ENCODE data around the gene CHST14.

The CHST14 gene

GRCh38 chr15:40486066-40486770 is 15.4 kb downstream of the CHST14 start:
- Histone ChIP-seq H3K27me3 (ENCODE audit: insufficient read depth, insufficient read length) (no peaks in the 10 kb centered on the region), H3K4me1 (ENCODE audit: insufficient read depth, insufficient read length) (no peaks in the 10 kb centered on the region), H3K9me3 (ENCODE audit: insufficient read depth, low read length) (no peaks in the 10 kb centered on the region), H3K4me3 (ENCODE audit: insufficient read length, low read depth) (no peak overlapping the region), H3K36me3 (ENCODE audit: insufficient read depth, insufficient read length, low read length) (no peaks in the 10 kb centered on the region), H3K9ac (ENCODE audit: insufficient read length, low read depth) (no peak overlapping the region)
- TF ChIP-seq SUZ12 (IDR thresholded peaks at IDR 0.05; ENCODE audit: extremely low read depth, insufficient read depth, insufficient read length) (no peak), ZNF274 (IDR thresholded peaks at IDR 0.05; ENCODE audit: low read depth, low read length) (no peak), YY1 (IDR thresholded peaks at IDR 0.05; ENCODE audit: insufficient read depth, insufficient read length) (no peak)
- no peak for DNase-seq (ENCODE audit: low read depth, low spot score)

- DNase-seq (ENCODE audit: low read depth, low spot score): no peak
- Histone ChIP-seq H3K9ac (ENCODE audit: insufficient read length, low read depth) (no peak overlapping the region), H3K9me3 (ENCODE audit: insufficient read depth, low read length) (no peaks in the 10 kb centered on the region), H3K4me3 (ENCODE audit: insufficient read length, low read depth) (no peak overlapping the region), H3K27me3 (ENCODE audit: insufficient read depth, insufficient read length) (no peaks in the 10 kb centered on the region), H3K4me1 (ENCODE audit: insufficient read depth, insufficient read length) (no peaks in the 10 kb centered on the region), H3K36me3 (ENCODE audit: insufficient read depth, insufficient read length, low read length) (no peaks in the 10 kb centered on the region)
- TF ChIP-seq SUZ12 (IDR thresholded peaks at IDR 0.05; ENCODE audit: extremely low read depth, insufficient read depth, insufficient read length): no peak
- TF ChIP-seq YY1 (IDR thresholded peaks at IDR 0.05; ENCODE audit: insufficient read depth, insufficient read length): no peak
- TF ChIP-seq ZNF274 (IDR thresholded peaks at IDR 0.05; ENCODE audit: low read depth, low read length): no peak
Measured at GRCh38 chr15:40487816-40488682, 17.3 kb downstream of the CHST14 start.

- DNase-seq (ENCODE audit: low read depth, low spot score): peak; percentile 39
- Histone ChIP-seq H3K27me3 (ENCODE audit: insufficient read depth, insufficient read length) (no peaks in the 10 kb centered on the region), H3K9me3 (ENCODE audit: insufficient read depth, low read length) (no peaks in the 10 kb centered on the region), H3K4me1 (ENCODE audit: insufficient read depth, insufficient read length) (no peaks in the 10 kb centered on the region), H3K4me3 (ENCODE audit: insufficient read length, low read depth) (peak overlapping the region; percentile 30), H3K9ac (ENCODE audit: insufficient read length, low read depth) (peak overlapping the region; percentile 67), H3K36me3 (ENCODE audit: insufficient read depth, insufficient read length, low read length) (no peaks in the 10 kb centered on the region)
- no peak for TF ChIP-seq SUZ12 (IDR thresholded peaks at IDR 0.05; ENCODE audit: extremely low read depth, insufficient read depth, insufficient read length)
- peak; percentile 65 for TF ChIP-seq YY1 (IDR thresholded peaks at IDR 0.05; ENCODE audit: insufficient read depth, insufficient read length)
- TF ChIP-seq ZNF274 (IDR thresholded peaks at IDR 0.05; ENCODE audit: low read depth, low read length): no peak
Measured at GRCh38 chr15:40489274-40490175, 18.7 kb downstream of the CHST14 start.

- H3K4me1 ChIP-seq (ENCODE audit: insufficient read depth, insufficient read length): no peaks in the 10 kb centered on the region
- TF ChIP-seq YY1 (IDR thresholded peaks at IDR 0.05; ENCODE audit: insufficient read depth, insufficient read length) (no peak), SUZ12 (IDR thresholded peaks at IDR 0.05; ENCODE audit: extremely low read depth, insufficient read depth, insufficient read length) (no peak), ZNF274 (IDR thresholded peaks at IDR 0.05; ENCODE audit: low read depth, low read length) (no peak)
- no peaks in the 10 kb centered on the region for H3K36me3 ChIP-seq (ENCODE audit: insufficient read depth, insufficient read length, low read length)
- no peaks in the 10 kb centered on the region for H3K9me3 ChIP-seq (ENCODE audit: insufficient read depth, low read length)
- DNase-seq (ENCODE audit: low read depth, low spot score): no peak
- H3K27me3 ChIP-seq (ENCODE audit: insufficient read depth, insufficient read length): no peaks in the 10 kb centered on the region
- H3K4me3 ChIP-seq (ENCODE audit: insufficient read length, low read depth): no peak overlapping the region
- no peak overlapping the region for H3K9ac ChIP-seq (ENCODE audit: insufficient read length, low read depth)
Measured at GRCh38 chr15:40493089-40493840, 22.5 kb downstream of the CHST14 start.

GRCh38 chr15:40495516-40495915 is 24.7 kb downstream of the CHST14 start:
- no peak for DNase-seq (ENCODE audit: low read depth, low spot score)
- Histone ChIP-seq H3K27me3 (ENCODE audit: insufficient read depth, insufficient read length) (no peaks in the 10 kb centered on the region), H3K36me3 (ENCODE audit: insufficient read depth, insufficient read length, low read length) (no peaks in the 10 kb centered on the region), H3K9me3 (ENCODE audit: insufficient read depth, low read length) (no peaks in the 10 kb centered on the region), H3K9ac (ENCODE audit: insufficient read length, low read depth) (no peak overlapping the region), H3K4me3 (ENCODE audit: insufficient read length, low read depth) (no peak overlapping the region), H3K4me1 (ENCODE audit: insufficient read depth, insufficient read length) (no peaks in the 10 kb centered on the region)
- TF ChIP-seq SUZ12 (IDR thresholded peaks at IDR 0.05; ENCODE audit: extremely low read depth, insufficient read depth, insufficient read length): no peak
- no peak for TF ChIP-seq YY1 (IDR thresholded peaks at IDR 0.05; ENCODE audit: insufficient read depth, insufficient read length)
- TF ChIP-seq ZNF274 (IDR thresholded peaks at IDR 0.05; ENCODE audit: low read depth, low read length): no peak

GRCh38 chr15:40498418-40498817 is 27.6 kb downstream of the CHST14 start:
- H3K4me3 ChIP-seq (ENCODE audit: insufficient read length, low read depth): no peak overlapping the region
- H3K9ac ChIP-seq (ENCODE audit: insufficient read length, low read depth): no peak overlapping the region
- H3K36me3 ChIP-seq (ENCODE audit: insufficient read depth, insufficient read length, low read length): no peaks in the 10 kb centered on the region
- no peak for DNase-seq (ENCODE audit: low read depth, low spot score)
- TF ChIP-seq ZNF274 (IDR thresholded peaks at IDR 0.05; ENCODE audit: low read depth, low read length) (no peak), SUZ12 (IDR thresholded peaks at IDR 0.05; ENCODE audit: extremely low read depth, insufficient read depth, insufficient read length) (no peak), YY1 (IDR thresholded peaks at IDR 0.05; ENCODE audit: insufficient read depth, insufficient read length) (no peak)
- H3K9me3 ChIP-seq (ENCODE audit: insufficient read depth, low read length): no peaks in the 10 kb centered on the region
- H3K27me3 ChIP-seq (ENCODE audit: insufficient read depth, insufficient read length): no peaks in the 10 kb centered on the region
- no peaks in the 10 kb centered on the region for H3K4me1 ChIP-seq (ENCODE audit: insufficient read depth, insufficient read length)
